ENCODE results near the gene CD200R1. TPM values are rescaled to one million over a fixed set of nuclear protein-coding genes. Genes with fewer than 3 reads are reported as not detected.

CD200R1 gene
- total and polyA plus RNA-seq, 9 of the 15 experiments (the other 6 are each of a cell fraction or from before 2014, with no cell fraction given), result 0.04 to 0.23 (median 0.09) TPM; not detected in 5

GRCh38 chr3:112904786-112905185 is 70.1 kb downstream of the CD200R1 start (continued):
- no peak for TF ChIP-seq ZNF318 (IDR thresholded peaks at IDR 0.05; ENCODE audit: borderline replicate concordance in 1 of 2, low read depth in 1 of 2)
- TF ChIP-seq FOXJ2 (tag; IDR thresholded peaks at IDR 0.05), result no peak
- TF ChIP-seq ZSCAN29 (IDR thresholded peaks at IDR 0.05), result no peak
- no peak for TF ChIP-seq ARID4B (CRISPR knock-in tag; IDR thresholded peaks at IDR 0.05)
- TF ChIP-seq NELFE (IDR thresholded peaks at IDR 0.05; ENCODE audit: insufficient read depth, insufficient read length), result no peak
- no peak for TF ChIP-seq CLOCK (CRISPR knock-in tag; IDR thresholded peaks at IDR 0.05; ENCODE audit: borderline replicate concordance)
- TF ChIP-seq POLR3G (IDR thresholded peaks at IDR 0.05; ENCODE audit: extremely low read depth, insufficient read length, insufficient replicate concordance), result no peak
- no peak for TF ChIP-seq ZNF212 (CRISPR knock-in tag; IDR thresholded peaks at IDR 0.05)
- TF ChIP-seq HES1 (IDR thresholded peaks at IDR 0.05; ENCODE audit: low read depth), result no peak
- no peak for TF ChIP-seq NFYB (IDR thresholded peaks at IDR 0.05; ENCODE audit: extremely low read depth, insufficient read length)
- TF ChIP-seq DPF2 (IDR thresholded peaks at IDR 0.05), result no peak
- no peak for TF ChIP-seq TAF7 (tag; IDR thresholded peaks at IDR 0.05)

Data from K562 (cell line).